ENCODE measurements around the gene FGF18.
A peak's percentile ranks its signal among the peaks of the same experiment; 100 is the strongest.

The FGF18 gene

DNA sequence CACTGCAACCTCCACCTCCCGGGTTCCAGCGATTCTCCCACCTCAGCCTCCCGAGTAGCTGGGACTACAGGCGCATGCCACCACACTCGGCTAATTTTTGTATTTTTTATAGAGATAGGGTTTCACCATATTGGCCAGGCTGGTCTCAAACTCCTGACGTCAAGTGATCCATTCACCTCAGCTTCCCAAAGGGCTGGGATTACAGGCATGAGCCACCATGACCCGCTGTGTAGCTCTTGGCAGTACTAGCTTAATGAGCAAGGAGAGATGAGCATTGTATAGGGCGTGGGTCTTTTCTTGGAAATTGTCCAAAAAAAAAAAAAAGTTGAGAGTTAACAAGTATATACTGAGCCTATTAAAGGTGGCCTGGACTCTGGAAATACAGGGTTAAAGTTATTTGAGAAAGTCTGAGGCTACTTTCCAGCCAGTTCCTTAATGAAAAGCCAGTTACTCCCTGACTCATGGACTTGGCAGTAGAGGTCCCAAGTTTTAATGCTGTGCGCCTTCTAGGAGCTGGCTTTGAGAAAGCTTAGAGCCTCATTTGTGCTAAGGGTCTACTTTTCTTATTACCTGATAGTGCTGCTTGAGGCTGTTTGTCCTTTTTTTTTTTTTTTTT, 4.2 kb upstream of the FGF18 start:
- H3K4me3 ChIP-seq (replicated peaks; ENCODE audit: low read depth, low read length) = no peak overlapping the region
- TF ChIP-seq, protein P1, sequence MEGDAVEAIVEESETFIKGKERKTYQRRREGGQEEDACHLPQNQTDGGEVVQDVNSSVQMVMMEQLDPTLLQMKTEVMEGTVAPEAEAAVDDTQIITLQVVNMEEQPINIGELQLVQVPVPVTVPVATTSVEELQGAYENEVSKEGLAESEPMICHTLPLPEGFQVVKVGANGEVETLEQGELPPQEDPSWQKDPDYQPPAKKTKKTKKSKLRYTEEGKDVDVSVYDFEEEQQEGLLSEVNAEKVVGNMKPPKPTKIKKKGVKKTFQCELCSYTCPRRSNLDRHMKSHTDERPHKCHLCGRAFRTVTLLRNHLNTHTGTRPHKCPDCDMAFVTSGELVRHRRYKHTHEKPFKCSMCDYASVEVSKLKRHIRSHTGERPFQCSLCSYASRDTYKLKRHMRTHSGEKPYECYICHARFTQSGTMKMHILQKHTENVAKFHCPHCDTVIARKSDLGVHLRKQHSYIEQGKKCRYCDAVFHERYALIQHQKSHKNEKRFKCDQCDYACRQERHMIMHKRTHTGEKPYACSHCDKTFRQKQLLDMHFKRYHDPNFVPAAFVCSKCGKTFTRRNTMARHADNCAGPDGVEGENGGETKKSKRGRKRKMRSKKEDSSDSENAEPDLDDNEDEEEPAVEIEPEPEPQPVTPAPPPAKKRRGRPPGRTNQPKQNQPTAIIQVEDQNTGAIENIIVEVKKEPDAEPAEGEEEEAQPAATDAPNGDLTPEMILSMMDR (IDR thresholded peaks at IDR 0.05; ENCODE audit: low read length, missing control alignments) = no peak
- peak; percentile 30 for DNase-seq (ENCODE audit: low read depth)

DNA sequence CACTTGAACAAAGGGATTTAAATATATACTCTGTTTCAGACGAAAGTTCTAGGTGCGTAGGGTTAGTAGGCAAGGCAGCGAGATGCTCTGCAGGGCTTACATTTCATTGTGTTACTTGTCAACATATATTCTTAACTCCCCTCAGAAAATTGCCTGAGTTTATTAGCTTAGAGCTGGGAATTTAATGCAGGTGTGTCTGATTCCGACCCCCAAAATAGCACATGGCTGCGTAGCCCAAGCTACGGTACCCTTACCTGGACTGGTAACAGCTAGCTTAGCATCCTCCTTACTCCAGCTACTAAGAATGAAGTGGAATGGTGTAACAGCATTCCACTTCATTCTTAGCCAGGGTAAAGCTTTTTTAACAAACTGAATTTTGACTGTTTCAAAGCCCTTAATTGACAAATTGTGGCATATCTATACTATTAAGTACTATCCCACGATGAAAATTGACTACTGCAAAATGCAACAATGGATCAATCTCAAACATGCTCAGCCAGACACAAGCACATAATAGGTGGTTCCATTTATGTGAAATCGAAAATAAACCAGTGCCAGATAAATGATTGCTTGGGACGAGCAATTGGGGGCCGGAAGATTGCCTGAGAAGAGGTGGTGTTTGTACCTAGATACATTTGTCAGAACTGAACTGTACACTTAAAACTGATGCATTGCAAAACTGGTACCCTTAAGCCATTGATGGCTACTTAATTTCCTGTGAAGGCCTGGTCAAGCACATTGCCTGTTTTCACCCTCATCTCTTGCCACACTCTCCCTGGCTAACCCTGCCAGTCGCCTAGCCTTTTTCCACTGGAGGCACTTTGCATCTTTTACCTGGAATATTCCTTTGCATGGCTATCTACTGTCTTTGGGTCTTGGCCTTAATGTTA, 3.0 kb upstream of the FGF18 start:
- DNase-seq (ENCODE audit: low read depth) = no peak
- TF ChIP-seq, protein P1 (IDR thresholded peaks at IDR 0.05; ENCODE audit: low read length, missing control alignments) = no peak
- H3K4me3 ChIP-seq (replicated peaks; ENCODE audit: low read depth, low read length) = no peak overlapping the region

DNA sequence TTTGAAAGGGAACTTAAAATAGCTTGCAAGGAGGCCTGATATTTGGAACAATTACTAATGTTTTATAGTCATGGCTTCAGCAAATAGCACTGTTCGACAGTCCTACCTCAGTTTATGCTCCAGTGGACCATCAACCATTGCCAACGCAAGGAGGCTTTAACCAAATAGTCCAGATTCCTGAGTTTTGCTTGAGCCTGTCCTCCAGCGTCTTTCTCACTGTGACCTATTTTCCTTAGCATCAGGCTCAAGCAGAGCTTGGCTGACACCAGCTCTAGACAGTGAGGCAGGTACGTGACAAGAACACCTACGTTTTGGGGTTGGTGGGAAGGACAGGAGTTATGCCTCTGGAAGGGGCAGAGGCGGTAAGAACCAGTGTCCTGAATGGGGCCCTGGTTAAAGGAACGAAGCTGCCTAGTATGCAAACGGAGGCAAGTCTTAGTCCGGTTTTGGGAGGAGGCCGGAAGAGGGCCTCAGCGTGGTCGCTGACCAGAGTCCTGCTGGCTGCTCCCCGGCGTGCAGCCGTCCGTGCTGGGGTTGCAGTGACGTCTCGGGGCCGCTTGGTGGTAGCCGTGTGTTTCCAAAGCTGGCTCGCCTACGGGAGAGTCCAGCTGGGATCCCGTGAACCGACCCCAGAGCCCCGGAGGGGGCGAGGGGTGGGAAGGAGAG, 998 bp upstream of the FGF18 start:
- peak; percentile 86 for DNase-seq (ENCODE audit: low read depth)
- TF ChIP-seq, protein P1 (IDR thresholded peaks at IDR 0.05; ENCODE audit: low read length, missing control alignments) = peak; percentile 72
- H3K4me3 ChIP-seq (replicated peaks; ENCODE audit: low read depth, low read length) = peak overlapping the region; percentile 37

DNA sequence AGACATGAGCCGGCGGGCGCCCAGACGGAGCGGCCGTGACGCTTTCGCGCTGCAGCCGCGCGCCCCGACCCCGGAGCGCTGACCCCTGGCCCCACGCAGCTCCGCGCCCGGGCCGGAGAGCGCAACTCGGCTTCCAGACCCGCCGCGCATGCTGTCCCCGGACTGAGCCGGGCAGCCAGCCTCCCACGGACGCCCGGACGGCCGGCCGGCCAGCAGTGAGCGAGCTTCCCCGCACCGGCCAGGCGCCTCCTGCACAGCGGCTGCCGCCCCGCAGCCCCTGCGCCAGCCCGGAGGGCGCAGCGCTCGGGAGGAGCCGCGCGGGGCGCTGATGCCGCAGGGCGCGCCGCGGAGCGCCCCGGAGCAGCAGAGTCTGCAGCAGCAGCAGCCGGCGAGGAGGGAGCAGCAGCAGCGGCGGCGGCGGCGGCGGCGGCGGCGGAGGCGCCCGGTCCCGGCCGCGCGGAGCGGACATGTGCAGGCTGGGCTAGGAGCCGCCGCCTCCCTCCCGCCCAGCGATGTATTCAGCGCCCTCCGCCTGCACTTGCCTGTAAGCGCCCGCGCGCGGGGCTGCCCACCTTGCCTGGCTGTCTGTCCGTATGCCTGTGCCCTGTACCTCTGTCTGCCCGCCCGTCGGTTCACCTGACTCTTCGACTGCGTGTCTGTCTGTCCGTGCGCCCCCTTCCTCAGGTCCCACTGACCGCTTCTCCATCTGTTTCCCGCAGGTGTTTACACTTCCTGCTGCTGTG, 412 bp downstream of the FGF18 start:
- peak; percentile 17 for DNase-seq (ENCODE audit: low read depth)
- TF ChIP-seq, protein P1 (IDR thresholded peaks at IDR 0.05; ENCODE audit: low read length, missing control alignments) = no peak
- no peak overlapping the region for H3K4me3 ChIP-seq (replicated peaks; ENCODE audit: low read depth, low read length)

DNA sequence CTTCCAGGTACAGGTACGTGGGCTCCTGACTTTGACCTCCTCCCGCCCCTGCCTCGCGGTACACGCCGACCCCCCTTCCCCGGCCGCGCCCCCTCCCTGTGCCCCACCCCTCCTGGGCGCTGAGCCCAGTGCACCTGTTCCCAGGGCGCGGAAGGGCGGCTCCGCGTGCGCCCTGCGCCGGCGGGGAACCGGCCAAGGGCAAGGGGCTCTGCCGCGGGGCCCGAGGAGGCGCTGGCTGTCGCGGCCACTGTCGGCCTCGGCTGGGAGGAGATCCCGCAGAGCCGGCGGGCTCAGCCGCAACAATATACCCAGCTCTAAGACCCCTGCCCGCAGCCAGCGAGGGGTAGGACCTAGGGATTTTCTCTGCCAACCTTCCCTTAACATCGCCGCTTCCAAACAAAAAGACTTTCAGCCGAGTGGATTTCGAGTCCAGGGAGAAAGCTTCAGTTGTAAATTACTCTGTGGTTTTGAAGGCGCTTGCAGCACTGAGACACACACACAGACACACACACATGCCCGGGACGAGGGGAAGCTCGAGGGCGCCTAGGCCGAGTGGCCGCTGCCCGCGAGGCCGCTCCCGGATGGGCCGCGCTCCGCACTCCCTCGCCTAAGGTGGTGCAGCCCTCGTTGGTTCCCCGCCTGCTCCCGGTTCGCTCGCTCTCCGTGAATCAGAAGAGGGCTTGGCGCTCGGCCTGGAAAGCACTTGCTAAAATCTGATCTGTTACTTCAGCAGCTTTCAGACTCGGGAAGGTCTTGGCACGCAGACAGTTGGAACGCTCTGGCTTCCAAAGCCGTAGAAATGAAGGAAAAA, 1.2 kb downstream of the FGF18 start:
- no peak overlapping the region for H3K4me3 ChIP-seq (replicated peaks; ENCODE audit: low read depth, low read length)
- DNase-seq (ENCODE audit: low read depth) = peak; percentile 85
- TF ChIP-seq, protein P1 (IDR thresholded peaks at IDR 0.05; ENCODE audit: low read length, missing control alignments) = no peak
